ENCODE measurements around the gene DPP6.

Gene DPP6

DNA sequence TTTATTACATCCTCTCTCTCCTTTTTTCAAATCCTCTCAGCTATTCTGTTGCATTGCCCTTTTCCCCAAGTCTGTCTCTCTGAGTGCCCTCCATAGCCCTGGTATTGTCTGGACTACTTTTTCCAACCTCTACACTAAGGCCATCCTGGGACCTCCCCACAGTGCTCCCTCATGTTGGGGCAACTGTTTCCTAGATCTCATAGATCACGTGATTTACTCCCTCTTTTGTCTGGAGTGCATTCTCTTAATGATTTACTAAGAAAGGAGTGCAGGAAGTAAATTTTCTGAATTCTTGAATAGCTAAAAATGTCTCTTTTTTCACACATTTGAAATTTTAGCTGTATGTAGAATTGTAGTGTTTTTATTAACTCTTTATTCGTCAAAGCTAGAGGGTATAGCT is 733.7 kb downstream of the DPP6 start:
- no peak for DNase-seq

DNA sequence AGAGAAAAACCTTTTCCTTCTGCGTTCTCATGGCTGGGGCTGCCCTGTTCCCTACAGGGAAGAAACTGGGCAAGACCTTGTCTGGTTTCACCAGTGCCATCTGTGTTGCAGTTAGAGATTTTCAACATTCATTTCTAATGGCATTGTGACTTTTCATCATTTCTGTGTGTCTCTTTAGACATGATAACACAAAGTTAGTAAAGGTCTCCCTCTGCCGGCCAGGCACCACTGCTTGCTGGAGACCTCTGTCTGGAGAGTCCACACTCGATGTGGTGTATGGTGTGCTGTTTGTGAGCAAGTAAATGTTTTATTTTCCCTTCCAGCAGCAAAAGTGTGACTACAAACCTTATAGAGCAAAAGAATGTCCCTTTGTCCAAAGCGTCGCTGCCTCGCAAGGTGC is 737.2 kb downstream of the DPP6 start:
- no peak for DNase-seq

GRCh38 chr7:154791611-154792010 is 739.4 kb downstream of the DPP6 start:
- DNase-seq = no peak

- DNase-seq = no peak
Measured at GRCh38 chr7:154792436-154793055, 740.3 kb downstream of the DPP6 start.

DNA sequence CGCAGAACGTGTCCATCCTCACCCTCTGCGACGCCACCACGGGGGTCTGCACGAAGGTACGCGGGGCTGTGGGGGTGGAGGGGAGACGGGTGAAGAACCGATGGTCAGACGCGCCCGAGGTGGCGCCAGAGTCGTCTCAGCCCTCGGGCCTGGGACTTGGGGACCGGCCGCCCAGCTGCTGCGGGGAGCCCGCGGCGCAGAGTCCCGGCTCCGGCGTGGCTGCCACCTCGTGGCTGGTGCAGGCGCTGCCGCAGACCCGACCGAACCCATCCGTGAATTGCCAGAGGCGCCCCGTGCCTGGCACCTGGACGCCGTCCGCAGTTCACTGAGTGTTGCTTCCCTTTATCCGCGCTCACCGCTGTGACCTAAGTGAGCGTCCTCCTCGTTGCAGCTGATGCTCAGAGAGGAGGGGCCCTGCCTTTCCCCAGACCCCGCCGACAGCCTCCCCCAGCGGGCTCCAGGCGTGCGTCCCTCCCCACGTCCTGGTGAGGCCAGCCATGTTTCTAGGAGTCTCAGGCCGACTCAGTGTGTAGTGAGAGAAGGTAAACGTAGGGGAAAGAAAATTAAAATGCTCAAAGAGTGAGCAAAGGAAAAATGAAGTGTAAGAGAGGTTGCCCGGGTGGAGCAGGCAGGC is 742.1 kb downstream of the DPP6 start:
- DNase-seq = no peak

- no peak for DNase-seq
Measured at GRCh38 chr7:154795014-154795413, 742.8 kb downstream of the DPP6 start.

DNA sequence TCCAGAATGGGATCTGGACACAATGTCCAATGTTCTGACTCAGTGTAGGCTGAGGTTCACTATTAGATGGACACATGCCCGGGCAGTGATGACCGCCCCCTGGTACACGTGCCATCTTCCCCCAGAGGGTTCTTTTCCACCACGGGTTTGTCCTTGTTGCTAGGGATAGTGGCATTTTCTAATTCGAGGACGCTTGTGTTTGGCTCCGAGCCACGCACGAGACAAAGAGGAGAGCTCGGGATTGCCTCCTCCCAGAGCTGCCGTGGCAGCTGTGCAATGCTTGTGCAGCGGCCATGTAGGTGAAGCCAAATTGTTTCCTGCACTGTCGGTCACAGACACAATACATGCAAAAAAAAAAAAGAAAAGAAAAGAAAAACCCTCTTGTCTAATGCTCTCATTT is 743.2 kb downstream of the DPP6 start:
- no peak for DNase-seq

DNA sequence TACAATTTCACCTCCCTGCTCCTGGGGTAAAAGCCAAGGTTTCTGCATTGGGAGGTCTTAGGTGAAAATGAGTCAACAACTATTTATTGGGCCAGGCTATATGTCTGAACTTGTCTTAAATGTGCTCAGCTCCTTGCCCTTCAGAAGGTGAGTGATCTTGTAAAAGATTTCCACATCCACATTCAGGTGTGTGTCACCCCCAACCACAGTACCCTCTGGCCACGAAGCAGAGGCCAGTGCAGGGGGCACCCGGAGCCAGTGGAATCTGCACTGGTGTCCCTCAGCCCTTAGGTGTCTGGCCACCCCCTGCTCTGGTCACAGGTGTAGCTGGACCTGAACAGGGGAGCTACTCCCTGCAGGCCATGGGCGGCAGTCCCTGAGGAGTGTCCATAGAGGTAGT is 752.3 kb downstream of the DPP6 start:
- DNase-seq = no peak

DNA sequence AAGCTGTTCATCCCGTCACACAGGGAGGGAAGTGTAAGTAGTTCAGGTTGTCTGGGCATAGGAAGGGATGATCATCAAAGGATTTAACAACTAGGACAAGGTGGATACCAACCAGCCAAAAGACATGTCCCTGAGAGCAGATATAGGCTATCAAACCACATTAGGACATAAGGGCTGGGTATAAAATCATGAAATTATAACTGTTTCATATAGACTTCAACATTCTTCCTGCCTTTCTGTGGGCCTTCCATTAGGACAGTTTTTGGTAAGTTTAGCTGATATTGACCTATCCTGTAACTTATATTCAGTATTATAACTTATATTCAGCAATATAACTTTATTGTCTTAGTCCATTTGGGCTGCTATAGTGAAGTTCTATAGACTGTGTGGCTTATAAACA is 759.8 kb downstream of the DPP6 start:
- no peak for DNase-seq

DNA sequence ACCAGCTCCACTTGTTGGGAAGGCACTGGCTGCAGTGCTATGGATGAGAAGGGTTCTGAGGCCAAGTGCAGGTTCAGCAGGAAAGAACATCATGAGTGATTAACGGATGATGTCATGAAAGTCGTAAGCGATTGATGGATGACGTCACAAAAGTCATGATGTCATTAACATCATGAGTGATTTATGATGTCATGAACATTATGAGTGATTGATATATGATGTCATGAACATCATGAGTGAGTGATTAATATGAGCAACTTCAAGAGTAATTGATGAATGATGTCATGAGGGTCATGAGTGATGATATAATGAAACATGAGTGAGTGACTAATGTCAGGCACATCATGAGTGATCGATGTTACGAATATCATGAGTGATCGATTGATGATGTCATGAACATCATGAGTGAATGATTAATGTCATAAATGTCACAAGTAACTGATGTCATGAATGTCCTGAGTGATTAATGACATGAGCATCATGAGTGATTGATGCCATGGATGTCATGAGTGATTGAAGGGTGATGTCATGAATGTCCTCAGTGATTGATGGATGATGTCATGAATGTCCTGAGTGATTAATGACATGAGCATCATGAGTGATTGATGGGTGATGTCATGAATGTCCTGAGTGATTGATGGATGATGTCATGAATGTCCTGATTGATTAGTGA is 765.2 kb downstream of the DPP6 start:
- DNase-seq = no peak

DNA sequence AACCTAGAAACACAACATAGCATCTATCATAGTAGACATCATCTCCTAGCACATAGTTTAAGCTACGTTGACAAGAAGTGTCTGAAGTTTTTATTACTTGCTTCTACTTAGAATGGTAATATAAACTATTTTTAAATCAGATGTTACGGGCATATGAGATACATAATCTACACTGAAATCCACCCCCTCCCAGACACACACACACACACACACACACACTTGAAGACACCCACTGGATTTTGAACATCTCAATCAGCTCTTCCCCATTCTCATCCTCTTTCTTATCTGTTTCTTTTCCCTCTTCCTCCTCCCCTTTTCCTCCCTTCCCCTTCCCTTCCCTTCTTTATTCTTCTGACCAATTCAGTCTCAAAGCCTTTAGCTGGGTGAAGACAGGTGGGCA is 774.8 kb downstream of the DPP6 start:
- no peak for DNase-seq

DNA sequence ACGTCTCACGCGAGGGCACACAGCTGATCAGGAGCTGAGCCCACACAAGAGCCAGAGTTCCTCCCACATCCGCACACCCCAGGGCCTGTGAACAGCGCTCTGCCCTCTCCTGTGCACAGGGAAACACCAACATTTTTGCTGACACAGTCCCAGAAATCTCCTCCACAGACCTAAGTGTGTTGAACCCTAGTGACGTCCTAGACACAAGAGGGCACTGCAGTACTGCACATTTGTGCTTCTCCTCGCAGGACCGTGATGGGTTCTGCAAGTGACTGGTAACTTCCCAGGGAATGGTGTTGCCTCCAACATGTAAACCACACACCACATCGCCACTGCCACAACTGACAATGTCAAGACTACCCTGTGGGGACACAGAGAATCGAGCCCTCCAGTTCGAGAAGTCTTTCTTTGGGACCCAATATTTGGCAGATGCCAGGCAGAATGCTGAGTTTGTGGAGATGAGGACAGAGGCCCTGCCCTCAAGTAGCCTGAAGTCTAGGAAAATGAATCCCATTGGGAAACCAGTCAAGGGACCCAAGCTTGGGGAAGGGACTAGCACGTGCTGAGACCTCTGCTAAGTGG is 780.5 kb downstream of the DPP6 start:
- no peak for DNase-seq

DNA sequence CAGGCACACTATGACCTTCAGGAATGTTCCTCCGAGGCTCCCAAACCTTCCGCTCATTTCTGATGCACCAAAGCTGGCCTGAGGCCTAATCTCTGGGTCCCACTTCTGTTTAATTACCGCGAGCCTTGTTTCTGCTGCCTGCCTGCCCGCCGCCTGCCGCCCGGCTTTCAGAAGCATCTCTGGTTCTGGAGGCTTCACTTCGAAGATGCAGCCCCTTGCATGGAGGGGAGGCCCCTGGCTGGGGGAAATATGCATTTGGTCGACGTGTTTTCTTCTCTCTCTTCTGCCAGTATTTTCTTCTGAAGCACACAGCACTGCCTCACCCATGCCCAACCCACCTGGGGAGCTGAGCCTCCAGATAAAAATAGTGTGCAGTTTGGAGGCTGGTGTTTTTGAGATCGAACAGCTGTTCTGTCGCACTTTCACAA is 783.8 kb downstream of the DPP6 start:
- DNase-seq = no peak

- DNase-seq = no peak
Measured at GRCh38 chr7:154837087-154837486, 784.9 kb downstream of the DPP6 start.

DNA sequence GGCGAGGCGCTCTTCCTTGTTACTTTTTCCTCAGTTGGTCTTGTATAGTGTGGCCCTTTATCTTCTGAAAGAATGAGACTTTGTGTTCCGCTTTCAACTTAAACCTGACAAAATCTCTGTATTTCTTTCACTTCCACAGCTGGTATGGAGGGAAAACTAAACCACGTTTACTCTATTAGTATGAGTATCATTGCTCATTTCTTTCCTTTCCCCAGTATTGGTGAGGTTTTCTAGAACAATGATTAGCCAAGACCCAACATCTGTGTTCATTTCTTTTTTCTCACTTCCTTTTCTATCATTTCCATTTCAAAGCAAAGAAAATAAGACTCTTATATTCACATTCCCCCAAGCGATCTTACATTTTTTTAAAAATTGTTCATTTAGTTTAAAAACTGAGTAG is 785.4 kb downstream of the DPP6 start:
- DNase-seq = no peak

GRCh38 chr7:154840086-154840485 is 787.9 kb downstream of the DPP6 start:
- DNase-seq = no peak

DNA sequence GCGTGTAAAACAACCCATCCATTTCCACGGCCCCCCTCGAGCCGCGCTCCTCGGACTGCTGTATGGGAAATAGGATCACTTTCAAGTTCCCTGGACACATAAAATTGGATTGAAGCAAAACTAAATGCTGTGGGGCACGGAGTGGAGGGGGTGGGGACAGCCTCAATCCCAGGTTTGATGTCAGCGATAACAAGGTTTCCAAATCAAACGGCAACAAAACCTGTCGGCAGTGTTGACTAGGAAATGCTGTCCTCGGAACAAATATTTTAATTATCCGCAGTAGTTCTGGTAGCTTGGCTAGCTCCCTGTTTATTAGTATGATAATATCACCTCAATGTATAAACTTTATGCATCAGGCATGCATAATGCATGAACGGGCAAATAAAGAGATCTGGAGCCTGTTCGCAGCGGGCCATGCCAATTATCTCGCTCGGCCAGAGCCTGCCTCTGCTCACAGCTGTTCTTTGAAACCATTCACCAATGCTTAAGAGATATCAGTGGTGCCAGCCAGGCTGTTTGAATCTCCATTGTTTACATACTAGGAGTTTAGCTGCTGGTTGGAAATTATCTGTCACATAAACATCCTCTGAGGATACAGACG is 789.6 kb downstream of the DPP6 start:
- DNase-seq = no peak

DNA sequence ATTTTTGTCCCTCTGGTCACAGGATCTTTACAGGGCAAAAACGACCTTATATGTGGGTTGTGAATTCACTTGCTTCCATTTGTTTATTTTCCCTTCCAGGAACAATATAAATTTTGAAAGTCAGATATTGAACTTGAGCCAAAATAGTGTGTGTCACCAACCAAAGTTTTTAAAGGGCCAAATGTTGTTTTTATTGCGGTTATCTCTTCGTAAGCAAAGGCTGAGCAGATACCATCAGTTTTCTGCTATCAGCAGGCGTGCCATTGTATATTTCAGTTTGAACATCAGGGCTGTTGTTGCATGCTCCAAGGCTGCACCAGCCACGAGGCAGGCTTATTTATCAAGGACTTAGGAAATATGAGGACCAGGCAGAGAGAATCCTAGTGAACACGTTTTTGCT is 790.4 kb downstream of the DPP6 start:
- no peak for DNase-seq

- DNase-seq = no peak
Measured at GRCh38 chr7:154843670-154844237, 791.6 kb downstream of the DPP6 start.

- DNase-seq = no peak
Measured at GRCh38 chr7:154844499-154844898, 792.3 kb downstream of the DPP6 start.

- DNase-seq = no peak
Measured at GRCh38 chr7:154844955-154845354, 792.8 kb downstream of the DPP6 start.

- DNase-seq = no peak
Measured at GRCh38 chr7:154848464-154848863, 796.3 kb downstream of the DPP6 start.

- no peak for DNase-seq
Measured at GRCh38 chr7:154852205-154852604, 800.0 kb downstream of the DPP6 start.
